HG02943 (cell line): ENCODE measurements around the gene PHF1.

Experiments used
- ATAC-seq: cut with Tn5 transposase; IDR thresholded peaks from one replicate; pipeline ENCODE4 v1.9.1; 2021; ENCODE audit warnings: mild to moderate bottlenecking, low read depth, moderate library complexity; ENCODE audit not compliant: unreplicated experiment

PHF1 gene

DNA sequence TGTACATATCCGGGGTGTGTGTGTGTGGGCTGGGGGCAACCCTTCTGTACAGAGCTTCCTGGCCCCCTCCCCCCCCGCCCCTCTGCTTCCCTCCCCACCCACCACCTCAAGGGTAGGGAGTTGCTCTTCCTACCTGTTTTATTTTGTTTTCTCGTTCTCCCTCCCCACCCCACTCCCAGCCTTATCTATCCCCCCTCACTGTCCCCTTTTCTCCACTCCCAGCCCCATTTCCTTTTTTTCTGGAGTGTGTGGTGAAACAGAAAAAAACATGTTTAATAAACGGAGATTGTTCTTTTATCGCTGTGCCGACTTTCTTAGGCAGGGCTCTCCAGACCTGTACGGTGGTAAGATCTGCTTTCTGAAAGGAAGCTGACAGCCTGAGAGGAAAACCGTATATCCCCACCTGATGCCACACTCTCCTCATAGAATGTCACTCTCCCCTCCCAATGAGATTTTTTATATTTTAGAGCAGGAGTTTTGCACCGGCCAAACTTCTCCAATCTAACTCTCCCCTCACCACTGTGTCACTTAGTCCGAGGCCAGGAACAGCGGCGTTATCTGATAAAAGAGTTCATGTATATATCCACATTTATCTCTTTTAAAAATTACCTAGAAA is 42.7 kb downstream of the PHF1 start:
- no peak for ATAC-seq

DNA sequence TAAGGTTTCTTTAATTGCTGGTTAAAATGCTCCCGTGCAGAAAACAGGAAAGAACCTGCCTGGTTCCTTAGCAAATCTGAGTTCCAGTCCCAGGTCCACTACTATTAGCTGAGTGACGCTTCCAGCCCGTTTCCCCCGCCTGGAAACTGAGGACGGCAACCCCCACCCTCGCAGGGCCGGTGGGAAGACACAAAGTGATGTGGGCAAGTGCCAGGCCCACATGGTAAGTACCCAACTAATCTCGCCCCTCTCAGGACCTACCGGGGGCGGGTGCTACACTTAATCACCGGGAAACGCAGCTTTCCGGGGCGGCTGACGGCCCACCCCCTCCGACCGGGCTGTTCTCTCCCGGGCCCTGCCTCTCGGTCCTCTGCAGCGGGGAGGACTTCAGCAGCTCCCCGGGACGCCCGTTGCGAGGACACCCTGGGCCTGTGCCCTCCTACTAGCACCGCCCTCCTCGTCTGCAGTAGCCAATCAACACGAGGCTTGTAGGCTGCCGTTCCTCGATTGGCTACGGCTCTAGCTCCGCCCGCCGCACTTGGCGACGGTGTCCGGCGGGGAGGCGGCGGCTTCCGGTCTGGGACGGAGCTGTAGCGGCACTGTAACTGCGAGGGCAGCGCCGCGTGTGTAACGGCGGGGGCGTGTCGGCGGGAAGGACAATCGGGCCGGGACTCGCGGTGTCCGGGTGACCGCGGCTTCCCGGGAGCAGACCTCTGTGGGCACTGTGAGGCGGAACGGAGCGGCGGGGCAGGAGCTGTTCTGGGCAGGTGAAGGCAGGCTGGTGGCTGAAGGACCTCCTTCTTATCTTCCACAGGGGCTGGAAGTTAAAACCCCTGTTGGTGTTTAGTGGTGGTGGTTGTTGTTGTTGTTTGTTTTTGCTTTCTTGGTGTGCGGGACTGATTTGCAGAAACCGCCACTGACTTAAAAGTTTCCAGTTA is 43.5 kb downstream of the PHF1 start, which contains the start of gene ZBTB9:
ZBTB9 (plus strand) TSS at position 568 of the 938 bp plus-strand sequence. CDS start 525 bp downstream, outside the sequence.
- ATAC-seq: peak; percentile 91

DNA sequence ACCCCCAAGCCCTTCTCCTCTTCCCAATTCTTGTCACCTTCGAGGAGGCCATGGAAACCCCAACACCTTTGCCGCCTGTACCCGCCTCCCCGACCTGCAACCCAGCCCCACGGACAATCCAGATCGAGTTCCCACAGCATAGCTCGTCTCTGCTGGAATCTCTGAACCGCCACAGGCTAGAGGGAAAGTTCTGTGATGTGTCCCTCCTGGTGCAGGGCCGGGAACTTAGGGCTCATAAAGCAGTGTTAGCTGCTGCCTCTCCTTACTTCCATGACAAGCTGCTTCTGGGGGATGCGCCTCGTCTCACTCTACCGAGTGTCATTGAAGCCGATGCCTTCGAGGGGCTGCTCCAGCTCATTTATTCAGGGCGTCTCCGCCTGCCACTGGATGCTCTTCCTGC is 44.2 kb downstream of the PHF1 start:
- ATAC-seq: no peak

DNA sequence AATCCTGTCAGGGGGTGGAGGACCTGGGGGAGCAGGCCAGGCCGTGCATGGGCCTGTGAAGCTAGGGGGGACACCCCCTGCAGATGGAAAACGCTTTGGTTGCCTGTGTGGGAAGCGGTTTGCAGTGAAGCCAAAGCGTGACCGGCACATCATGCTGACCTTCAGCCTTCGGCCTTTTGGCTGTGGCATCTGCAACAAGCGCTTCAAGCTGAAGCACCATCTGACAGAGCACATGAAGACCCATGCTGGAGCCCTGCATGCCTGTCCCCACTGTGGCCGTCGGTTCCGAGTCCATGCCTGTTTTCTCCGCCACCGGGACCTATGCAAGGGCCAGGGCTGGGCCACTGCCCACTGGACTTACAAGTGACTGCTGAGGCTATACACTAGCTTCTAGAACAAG is 45.3 kb downstream of the PHF1 start:
- no peak for ATAC-seq

DNA sequence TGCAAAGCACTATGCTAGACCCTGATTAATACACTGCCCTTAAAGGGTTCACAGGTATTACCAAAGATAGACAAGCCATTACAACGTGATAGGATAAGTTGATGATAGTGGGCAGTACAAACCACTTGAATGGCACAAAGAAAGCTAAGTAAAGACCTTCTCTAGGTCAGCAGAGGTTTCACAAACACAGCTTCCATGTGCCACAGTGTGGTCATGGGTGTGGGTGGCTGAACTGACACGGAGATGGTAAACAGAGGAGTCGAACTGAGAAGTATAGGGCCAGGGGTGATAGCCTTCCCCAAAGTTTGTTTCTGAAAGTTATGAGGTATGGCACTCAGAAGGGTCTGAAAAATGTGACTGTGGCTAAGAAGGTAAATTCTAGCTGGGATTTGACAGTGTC is 47.9 kb downstream of the PHF1 start:
- no peak for ATAC-seq

DNA sequence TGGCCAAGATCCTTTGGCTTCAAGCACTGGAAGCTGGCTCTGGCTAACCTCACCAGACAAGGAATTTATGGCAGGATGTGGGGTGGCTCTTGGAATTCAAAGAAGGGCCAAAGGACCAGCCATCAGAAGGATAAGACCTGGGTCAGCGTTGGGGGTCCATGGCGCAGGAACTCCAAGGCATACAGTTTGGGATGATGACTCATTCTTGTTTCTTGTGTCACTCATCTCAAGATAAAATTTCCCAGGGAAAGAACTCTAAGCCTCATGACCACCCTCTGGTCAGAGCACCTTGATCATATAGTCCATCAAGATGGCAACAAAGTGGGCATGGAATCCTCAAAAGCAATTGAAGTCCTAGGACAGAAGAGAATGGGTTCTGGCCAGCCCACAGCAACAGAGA is 48.4 kb downstream of the PHF1 start:
- no peak for ATAC-seq
